Stimulated activated CD4-positive, alpha-beta T cell treated with anti-CD3 and anti-CD28 coated beads, Interleukin-1b, Interleukin-23, amount 100 ng/mL, for 1 hour (primary cell): ENCODE data around the gene BAG3.

Experiments
- DNase-seq, 2 donors: peaks; one replicate each; pipeline ENCODE4 v3.0.0-alpha.2; 2020; ENCODE audit warnings: low read depth in 2 of 2

The BAG3 gene

DNA sequence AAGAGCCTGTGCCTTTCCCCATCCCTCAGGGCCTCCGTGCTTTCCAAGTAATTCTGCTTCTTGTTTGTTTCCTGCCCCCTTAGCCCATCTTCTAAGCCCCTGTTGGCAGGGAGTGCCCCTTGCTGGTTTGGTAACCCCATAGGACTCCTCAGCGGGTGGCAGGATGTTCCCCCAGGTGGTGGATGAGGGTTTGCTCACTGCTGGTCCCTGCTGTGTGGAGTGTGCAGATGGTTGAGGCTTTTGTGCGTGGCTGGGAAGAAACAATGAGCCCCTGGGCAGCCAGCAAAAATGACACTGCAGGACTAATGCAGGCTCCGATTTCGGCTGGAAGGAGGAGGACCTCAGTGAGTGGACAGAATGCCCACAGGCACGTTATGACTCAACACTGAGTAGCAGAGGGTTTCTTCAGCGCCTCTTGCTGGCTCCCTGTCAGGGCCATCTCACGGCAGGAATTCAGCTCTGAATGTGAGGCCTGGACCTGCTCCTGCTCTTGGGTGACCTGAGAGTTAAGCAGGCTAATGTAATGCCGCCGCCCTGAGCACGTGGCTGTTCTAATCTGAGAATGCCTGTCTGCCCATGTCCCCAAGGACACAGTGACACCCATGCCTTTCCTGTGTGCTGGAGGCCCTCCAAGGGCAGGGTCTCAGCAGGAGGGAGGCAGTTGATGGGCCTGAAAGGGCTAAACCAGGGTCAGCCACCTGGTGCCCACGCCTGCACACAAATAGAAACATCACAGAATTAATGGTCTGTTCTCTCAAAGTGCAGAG lies 16.6 kb downstream of the BAG3 start:
- no peak for DNase-seq

DNA sequence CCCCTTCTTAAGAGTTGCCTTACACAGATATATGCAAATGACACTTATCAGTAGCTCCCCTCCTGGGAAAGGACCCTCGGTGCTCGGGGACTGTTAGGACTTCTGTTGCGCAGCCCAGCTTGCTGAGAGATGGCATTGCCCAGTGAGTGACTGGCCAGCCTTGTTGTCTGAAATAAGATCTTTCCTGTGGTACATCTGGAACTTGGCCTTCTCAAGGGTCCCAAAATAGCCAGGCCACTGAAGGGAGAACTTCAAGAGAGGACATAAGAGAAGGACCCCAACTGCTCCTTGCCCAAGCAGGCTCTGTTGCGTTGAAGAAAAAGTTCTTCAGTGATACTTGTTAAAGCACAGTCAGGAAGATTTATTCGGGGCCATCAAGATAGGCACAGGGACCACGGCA lies 17.3 kb downstream of the BAG3 start:
- no peak for DNase-seq

DNA sequence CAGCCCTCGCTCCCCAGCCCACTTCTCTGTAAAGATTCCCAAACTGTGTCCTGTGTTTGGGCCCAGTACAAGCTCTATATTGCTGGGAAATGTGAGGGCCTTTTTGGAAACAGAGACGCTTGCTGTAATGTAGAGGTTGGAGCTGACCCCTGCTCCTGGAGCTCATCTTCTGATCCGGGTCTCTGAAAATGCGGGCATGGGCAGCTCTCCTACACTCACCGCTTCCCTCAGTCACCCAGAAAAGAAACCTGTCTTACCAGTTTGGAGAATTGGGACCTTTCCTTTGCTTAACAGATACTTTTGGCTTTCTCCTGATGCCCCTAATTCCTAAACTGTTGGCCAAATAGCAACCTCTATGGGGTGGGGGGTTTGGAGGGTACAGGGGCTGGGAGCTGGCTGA lies 18.2 kb downstream of the BAG3 start:
- no peak for DNase-seq

DNA sequence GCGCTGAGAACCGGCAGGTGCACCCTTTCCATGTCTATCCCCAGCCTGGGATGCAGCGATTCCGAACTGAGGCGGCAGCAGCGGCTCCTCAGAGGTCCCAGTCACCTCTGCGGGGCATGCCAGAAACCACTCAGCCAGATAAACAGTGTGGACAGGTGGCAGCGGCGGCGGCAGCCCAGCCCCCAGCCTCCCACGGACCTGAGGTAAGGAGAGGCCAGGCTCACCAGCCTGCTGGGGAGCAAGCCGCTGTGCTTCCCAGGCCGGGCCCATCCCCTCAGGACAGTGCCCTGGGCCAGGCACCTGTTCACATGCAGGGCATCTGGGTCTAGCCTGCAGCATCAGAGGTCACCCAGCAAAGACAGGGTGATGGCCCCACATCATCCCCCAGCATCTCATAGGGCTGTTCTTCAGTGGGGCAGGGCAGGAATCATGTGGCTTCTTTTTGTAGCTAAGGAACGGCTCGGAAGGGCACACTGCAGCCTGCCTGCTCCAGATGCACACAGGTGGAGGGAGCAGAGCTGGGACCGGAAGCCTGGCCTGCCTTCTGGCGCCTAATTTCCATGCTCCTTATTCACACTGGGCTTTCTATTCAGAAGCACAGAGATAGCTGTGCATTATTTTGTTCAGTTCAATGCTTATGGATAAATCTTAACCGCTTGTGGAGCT lies 18.9 kb downstream of the BAG3 start:
- no peak for DNase-seq

DNA sequence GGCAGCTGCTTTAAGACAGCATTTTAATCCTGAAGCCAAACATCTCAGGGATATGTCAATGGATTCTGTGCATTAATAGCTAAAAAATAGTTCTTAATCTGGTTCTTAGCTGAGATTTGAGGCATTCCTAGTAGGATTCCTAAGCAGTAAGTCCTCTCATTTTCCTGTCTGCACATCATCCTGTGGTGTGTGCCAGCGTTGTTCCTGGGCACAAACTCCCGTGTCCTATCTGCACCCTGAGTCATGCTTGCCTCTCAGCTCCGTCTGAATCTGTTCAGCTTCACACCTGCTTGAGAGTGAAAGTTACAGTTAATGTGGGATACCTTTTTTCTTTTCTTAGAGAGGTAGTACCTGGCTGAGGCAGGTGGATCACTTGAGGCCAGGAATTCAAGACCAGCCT lies 19.5 kb downstream of the BAG3 start:
- DNase-seq = no peak

DNA sequence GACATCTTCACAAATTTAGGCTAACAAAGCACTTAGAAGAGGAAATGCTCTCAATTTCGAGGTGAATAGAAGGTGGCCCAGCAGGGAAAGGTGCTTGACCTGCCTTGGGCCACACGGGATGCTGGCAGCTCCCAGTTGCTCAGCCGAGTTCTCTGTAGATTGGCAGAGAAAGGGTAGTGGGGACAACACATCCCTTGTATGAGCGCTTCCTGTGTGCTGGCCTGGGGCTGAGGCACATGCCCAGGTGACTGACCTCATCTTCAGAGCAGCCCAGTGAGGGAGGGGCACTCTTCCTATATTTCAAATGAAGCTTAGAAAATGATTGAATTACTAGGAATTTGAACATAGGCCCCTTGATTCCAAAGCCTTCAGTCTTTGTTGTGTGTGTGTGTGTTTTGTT lies 20.2 kb downstream of the BAG3 start:
- DNase-seq = no peak

DNA sequence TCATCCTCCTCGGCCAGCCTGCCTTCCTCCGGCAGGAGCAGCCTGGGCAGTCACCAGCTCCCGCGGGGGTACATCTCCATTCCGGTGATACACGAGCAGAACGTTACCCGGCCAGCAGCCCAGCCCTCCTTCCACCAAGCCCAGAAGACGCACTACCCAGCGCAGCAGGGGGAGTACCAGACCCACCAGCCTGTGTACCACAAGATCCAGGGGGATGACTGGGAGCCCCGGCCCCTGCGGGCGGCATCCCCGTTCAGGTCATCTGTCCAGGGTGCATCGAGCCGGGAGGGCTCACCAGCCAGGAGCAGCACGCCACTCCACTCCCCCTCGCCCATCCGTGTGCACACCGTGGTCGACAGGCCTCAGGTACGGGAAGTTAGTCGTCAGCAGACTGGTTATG lies 21.1 kb downstream of the BAG3 start:
- DNase-seq = no peak

DNA sequence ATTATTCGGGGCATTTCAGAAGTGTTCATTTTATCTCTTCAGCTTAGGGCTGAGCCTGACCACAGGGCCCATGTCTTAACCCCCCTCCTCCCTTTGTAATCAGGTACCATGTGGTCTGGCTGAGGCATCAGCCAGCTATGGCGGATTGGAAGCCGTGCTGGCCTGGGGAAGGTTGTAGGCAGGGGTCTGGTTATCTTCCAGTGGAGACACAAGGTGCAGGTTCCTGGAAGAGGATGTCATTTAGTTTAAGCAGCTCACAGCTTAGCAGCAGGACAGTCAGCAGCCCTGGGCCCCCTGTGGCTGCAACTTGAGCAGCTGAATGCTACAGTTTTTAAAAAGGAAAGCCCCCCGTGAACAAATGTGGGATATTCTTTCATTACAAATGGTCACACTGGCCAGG lies 22.1 kb downstream of the BAG3 start:
- DNase-seq = no peak

DNA sequence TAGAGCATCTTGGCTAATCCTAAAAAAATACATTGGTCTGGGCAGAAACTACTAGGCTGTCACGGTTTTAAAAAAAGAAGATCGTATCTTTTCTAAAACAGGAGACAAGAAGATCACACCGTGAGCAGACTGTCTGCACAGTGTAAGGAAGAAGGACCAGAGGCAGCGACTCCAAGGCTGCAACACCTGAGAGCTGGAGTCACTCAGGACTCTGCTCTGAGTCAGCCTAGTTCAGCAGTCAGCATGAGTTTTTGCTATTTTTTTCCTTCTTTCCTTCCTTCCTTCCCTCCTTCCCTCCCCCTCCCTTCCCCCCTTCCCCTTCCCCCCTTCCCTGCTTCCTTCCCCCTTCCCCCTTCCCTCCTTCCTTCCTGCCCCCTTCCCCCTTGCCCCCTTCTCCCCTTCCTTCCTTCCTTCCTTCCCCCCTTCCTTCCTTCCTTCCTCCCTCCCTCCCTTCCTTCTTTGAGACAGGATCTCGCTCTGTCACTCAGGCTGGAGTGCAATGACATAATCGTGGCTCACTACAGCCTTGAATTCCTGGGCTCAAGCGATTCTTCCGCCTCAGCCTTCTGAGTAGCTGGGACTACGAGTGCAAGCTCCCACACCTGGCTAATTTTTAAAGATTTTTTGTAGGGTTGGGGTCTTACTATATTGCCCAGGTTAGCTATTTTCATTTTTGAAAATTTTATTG lies 24.4 kb downstream of the BAG3 start:
- DNase-seq = no peak

DNA sequence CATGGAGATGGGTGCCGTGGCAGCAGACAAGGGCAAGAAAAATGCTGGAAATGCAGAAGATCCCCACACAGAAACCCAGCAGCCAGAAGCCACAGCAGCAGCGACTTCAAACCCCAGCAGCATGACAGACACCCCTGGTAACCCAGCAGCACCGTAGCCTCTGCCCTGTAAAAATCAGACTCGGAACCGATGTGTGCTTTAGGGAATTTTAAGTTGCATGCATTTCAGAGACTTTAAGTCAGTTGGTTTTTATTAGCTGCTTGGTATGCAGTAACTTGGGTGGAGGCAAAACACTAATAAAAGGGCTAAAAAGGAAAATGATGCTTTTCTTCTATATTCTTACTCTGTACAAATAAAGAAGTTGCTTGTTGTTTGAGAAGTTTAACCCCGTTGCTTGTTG lies 25.9 kb downstream of the BAG3 start:
- DNase-seq = no peak

DNA sequence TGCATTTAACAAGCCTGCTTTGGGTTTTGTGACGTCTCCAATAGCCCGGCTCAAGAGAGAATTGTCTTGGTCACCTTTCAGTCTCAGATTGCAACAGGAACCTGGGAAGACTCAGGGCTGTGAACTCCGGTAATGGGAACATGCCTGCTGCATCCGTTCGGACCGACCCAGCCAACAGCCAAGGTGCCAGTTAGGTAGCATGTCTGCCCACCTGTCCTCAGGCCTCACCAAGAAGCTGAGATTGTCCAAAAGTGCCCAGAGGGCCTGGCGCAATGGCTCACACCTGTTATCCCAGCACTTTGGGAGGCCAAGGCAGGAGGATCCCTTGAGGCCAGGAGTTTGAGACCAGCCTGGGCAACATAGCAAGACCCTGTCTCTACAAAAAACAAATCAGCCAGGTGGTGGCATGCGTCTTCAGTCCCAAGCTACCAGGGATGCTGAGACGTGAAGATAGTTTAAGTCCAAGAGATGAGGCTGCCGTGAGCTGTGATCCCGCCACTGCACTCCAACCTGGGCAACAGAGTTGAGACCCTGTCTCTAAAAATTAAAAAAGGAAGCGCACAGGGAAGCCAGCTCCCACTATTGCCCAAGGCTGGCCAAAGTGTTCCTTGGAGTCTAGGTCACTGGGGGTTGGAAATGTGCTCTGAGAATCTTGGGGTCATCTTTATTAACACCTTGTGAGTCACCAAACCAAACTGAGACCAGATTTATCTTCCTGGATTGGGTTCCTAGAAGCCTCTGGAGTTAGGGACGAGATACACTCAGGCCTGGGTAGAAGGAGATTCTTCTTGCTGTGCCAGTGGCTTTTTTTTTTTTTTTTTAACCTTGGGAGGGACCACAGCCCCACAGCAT lies 26.9 kb downstream of the BAG3 start:
- no peak for DNase-seq

DNA sequence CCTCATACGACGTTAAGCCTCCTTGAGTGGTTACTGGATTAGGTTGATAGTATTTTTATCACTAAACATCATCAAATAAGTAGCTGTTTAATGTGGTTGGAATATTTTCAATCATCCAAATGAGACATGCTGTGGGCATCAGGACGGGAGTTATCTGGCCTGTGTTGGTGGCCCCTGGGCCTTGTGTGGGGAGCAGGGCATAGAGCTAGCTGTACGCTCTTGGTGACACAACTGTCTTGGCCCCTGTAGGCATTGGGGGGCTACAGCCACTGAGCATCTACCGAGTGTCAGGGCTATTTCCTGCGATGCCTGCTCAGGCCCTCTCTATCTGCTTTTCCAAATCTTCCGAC lies 28.3 kb downstream of the BAG3 start:
- DNase-seq = no peak

DNA sequence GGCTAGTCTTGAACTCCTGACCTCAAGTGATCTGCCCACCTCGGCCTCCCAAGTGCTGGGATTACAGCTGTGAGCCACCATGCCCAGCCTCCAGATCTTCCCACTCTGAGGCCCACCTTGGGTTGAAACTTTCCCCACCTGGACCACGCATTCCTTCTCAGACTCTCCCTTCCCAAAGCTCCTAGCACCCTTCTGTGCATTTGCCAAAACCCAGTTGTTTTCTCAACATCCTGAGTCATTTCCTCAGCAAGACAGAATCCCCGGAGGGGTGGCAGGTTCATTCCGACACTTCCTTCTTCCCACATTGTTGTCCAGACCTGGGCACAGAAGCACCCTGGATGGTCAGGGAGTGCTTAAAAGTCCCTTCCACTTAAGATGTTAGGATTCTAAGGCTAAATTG lies 28.9 kb downstream of the BAG3 start:
- DNase-seq = no peak

DNA sequence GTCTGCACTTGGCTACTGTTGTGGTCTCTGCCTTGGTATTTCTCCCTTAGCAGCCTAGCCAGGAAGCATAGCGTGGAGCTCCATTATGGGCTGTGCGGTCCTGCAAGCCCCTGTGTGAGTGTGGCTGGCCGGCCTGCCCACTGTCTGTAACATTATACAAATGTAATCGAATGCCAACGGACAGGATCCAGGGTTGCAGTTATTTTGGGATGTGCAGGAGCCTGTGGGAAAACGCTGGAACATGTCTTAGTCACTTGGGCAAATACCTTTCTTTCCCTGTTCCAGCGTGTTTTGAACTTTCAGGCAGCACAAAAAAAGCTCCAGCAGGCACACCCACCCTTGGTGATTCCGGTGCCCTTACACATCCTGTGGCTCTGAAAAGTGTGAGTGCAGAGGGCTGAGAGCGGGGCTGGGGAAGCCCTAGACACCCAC lies 29.5 kb downstream of the BAG3 start:
- no peak for DNase-seq

DNA sequence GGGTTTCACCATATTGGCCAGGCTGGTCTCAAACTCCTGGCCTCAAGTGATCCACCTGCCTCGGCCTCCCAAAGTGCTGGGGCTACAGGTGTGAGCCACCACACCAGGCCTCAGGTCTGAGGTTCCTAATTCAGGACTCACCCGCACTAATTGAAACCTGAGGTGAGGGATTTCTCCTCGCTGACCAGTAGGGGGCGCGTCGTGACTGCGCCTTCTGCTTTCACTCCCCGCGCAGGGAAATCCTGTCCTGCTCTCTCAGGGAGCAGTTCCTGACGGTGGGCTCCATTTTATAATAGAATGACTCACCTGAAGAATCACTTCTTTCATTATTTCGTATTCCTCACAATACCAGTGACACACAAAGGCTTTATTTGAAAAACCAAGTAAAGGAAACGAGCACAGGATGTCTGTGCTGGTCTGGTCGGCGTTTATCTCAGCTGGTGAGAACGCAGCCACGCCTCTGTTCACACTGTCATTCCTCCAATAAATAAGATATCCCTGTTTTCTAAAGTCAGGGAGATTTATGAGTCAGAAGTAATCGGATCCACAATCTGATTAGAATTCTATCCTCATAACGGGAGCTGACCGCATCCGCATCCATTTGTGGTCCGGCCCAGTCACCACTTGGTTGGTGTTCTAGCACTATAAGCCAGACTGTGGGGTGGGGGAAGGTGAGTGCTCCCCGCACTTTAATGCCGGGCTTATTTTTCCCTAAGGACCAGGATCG lies 35.4 kb downstream of the BAG3 start:
- DNase-seq = peak; percentile 69 to 71

DNA sequence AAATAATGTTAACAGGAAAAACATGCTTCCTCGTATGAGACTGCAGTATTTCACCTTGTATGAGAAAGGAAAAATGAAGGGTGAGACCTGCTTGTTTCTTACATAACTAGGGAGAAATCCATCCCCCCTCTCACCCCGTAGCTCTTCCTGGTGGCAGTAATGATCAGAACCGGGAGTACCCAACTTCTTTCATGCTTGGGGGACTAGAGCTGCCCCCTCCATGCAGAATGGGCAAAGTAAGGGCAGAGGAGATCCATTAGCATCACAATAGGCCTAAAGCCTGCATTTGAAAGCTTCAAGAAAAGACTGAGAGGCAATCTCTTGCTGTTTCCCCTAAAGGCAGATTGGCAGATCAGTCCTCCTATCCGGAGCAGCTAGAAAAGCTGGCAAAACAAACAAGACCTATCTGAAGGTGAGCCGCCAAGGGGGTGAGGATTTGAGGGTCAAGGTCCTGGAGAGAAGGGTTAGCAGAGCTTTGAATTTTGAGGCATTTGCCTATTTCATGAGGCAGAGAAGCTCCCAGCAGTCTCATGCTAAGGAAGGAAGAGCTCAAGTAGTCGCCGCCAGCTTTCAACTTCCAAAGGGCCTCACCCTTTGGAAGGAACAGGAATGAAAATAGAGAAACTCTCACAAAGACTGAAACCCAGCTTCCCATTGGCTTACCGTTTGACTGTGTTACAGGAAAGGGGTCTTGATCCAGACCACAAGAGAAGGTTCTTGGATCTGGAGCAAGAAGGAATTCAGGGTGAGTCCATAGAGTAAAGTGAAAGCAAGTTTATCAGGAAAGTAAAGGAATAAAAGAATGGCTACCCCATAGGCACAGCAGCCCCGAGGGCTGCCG lies 36.2 kb downstream of the BAG3 start:
- DNase-seq = no peak

DNA sequence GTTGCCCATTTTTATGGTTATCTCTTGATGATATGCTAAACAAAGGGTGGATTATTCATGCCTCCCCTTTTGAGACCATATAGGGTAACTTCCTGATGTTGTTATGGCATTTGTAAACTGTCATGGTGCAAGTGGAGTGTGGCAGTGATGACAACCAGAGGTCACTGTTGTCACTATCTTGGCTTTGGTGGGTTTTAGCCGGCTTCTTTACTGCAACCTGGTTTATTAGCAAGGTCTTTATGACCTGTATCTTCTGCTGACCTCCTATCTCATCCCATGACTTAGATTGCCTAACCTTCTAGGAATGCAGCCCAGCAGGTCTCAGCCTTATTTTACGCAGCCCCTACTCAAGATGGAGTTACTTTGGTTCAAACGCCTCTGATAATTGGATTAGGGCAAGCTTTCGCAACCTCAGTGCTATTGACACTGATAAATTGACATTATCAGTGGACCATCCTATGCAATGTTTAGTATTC lies 36.9 kb downstream of the BAG3 start:
- no peak for DNase-seq

DNA sequence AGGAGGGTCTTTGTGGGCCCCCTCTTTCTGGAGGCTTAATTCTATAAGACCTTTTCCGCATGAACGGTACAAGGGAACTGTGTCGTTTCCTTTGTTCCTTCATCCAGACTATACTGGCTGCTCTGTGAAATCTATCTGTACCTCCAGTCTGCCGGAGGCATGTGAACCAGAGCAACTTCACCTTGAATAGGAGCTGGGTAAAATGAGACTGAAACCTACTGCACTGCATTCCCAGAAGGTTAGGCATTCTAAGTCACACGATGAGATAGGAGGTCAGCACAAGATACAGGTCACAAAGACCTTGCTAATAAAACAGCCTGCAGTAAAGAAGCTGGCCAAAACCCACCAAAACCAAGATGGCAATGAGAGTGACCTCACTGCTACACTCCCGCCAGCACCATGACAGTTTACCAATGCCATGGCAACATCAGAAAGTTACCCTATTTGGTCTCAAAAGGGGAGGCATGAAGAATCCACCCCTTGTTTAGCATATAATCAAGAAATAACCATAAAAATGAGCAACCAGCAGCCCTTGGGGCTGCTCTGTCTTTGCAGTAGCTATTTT lies 37.9 kb downstream of the BAG3 start:
- no peak for DNase-seq

DNA sequence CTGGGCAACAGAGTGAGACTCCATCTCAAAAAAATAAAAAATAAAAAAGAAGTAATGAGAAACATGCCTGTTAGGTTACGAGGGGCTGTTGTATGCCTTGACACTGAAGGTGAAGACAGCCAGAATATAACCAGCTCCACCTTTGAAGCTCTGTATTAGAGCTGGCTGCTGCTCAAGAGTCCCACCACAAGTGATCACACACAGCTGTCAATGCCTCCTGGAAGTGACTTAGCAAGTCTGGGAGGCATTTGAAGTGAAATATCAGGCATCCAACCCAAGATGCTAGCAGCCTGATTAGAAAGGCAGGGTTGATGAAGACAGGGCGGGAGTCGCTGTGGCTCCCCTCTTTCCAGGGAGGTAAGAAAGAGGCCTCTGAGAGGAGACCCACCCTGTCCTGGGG lies 40.5 kb downstream of the BAG3 start:
- no peak for DNase-seq
